Measurements from ENCODE around the gene RASGRF2.

Gene RASGRF2

GRCh38 chr5:81134566-81134965 is 174.4 kb downstream of the RASGRF2 start:
- no peak for DNase-seq (ENCODE audit: low read depth, low spot score)

GRCh38 chr5:81136557-81136956 is 176.4 kb downstream of the RASGRF2 start:
- DNase-seq (ENCODE audit: low read depth, low spot score) = no peak

GRCh38 chr5:81137833-81138232 is 177.7 kb downstream of the RASGRF2 start:
- DNase-seq (ENCODE audit: low read depth, low spot score) = no peak

- no peak for DNase-seq (ENCODE audit: low read depth, low spot score)
Observed at GRCh38 chr5:81140441-81140840, 180.3 kb downstream of the RASGRF2 start.

GRCh38 chr5:81140943-81141342 is 180.8 kb downstream of the RASGRF2 start:
- DNase-seq (ENCODE audit: low read depth, low spot score) = no peak

- DNase-seq (ENCODE audit: low read depth, low spot score) = no peak
Observed at GRCh38 chr5:81142108-81142507, 181.9 kb downstream of the RASGRF2 start.

- DNase-seq (ENCODE audit: low read depth, low spot score) = no peak
Observed at GRCh38 chr5:81145329-81145935, 185.3 kb downstream of the RASGRF2 start.

GRCh38 chr5:81146031-81146430 is 185.9 kb downstream of the RASGRF2 start:
- DNase-seq (ENCODE audit: low read depth, low spot score) = no peak

GRCh38 chr5:81147011-81147885 is 187.1 kb downstream of the RASGRF2 start:
- DNase-seq (ENCODE audit: low read depth, low spot score) = no peak

- no peak for DNase-seq (ENCODE audit: low read depth, low spot score)
Observed at GRCh38 chr5:81147886-81148571, 187.9 kb downstream of the RASGRF2 start.

- DNase-seq (ENCODE audit: low read depth, low spot score) = no peak
Observed at GRCh38 chr5:81151546-81151945, 191.4 kb downstream of the RASGRF2 start.

- no peak for DNase-seq (ENCODE audit: low read depth, low spot score)
Observed at GRCh38 chr5:81154725-81155124, 194.6 kb downstream of the RASGRF2 start.

GRCh38 chr5:81156732-81157131 is 196.6 kb downstream of the RASGRF2 start:
- DNase-seq (ENCODE audit: low read depth, low spot score) = no peak

- no peak for DNase-seq (ENCODE audit: low read depth, low spot score)
Observed at GRCh38 chr5:81161012-81161601, 200.9 kb downstream of the RASGRF2 start.

- no peak for DNase-seq (ENCODE audit: low read depth, low spot score)
Observed at GRCh38 chr5:81162501-81162900, 202.3 kb downstream of the RASGRF2 start.

GRCh38 chr5:81163651-81164050 is 203.5 kb downstream of the RASGRF2 start:
- no peak for DNase-seq (ENCODE audit: low read depth, low spot score)

GRCh38 chr5:81164476-81164875 is 204.3 kb downstream of the RASGRF2 start:
- no peak for DNase-seq (ENCODE audit: low read depth, low spot score)

GRCh38 chr5:81164936-81165335 is 204.8 kb downstream of the RASGRF2 start:
- DNase-seq (ENCODE audit: low read depth, low spot score) = no peak

- DNase-seq (ENCODE audit: low read depth, low spot score) = peak; percentile 50
Observed at GRCh38 chr5:81165493-81166119, 205.4 kb downstream of the RASGRF2 start.

- DNase-seq (ENCODE audit: low read depth, low spot score) = no peak
Observed at GRCh38 chr5:81166430-81166829, 206.3 kb downstream of the RASGRF2 start.

- DNase-seq (ENCODE audit: low read depth, low spot score) = no peak
Observed at GRCh38 chr5:81167078-81167477, 206.9 kb downstream of the RASGRF2 start.

- DNase-seq (ENCODE audit: low read depth, low spot score) = no peak
Observed at GRCh38 chr5:81167544-81167943, 207.4 kb downstream of the RASGRF2 start.

All from iPS DF 19.7 (cell line).